Measurements from ENCODE around the gene R3HDM2. TPM values are rescaled to one million over a fixed set of nuclear protein-coding genes. Genes with fewer than 3 reads are reported as not detected.

Gene R3HDM2
- total RNA-seq, 1 experiment from 2014 or later: 34.7 TPM

- TF ChIP-seq ARID4B (CRISPR knock-in tag; IDR thresholded peaks at IDR 0.05; ENCODE audit: borderline replicate concordance) (no peak), PRRX2 (CRISPR knock-in tag; IDR thresholded peaks at IDR 0.05) (no peak), ZNF512 (CRISPR knock-in tag; IDR thresholded peaks at IDR 0.05; ENCODE audit: borderline replicate concordance) (no peak), NFE2L1 (CRISPR knock-in tag; IDR thresholded peaks at IDR 0.05) (no peak), NR1H2 (CRISPR knock-in tag; IDR thresholded peaks at IDR 0.05) (no peak), KAT7 (CRISPR knock-in tag; IDR thresholded peaks at IDR 0.05; ENCODE audit: borderline replicate concordance) (no peak), ZSCAN18 (CRISPR knock-in tag; IDR thresholded peaks at IDR 0.05) (no peak)
Observed at GRCh38 chr12:57223191-57224165, 207.4 kb downstream of the R3HDM2 start (continued).

- ATAC-seq: no peak
- Mint-ChIP-seq H3K27ac (no peak overlapping the region), H3K4me1 (peaks cover 57% of the 10 kb centered on the region), H3K27me3 (ENCODE audit: low read depth) (peaks cover 96% of the 10 kb centered on the region), H3K9me3 (no peaks in the 10 kb centered on the region), H3K36me3 (no peaks in the 10 kb centered on the region), H3K4me3 (no peak overlapping the region)
- ChIA-PET CTCF (interaction anchor here (0.6 to 10.4 kb wide), 5 partner anchors 7 to 238 kb away, joined by 3 to 660 read pairs (median 42); partner anchors contain the start of genes GLI1, NXPH4, SHMT2 and STAC3), POLR2A (interaction anchor here (0.7 to 7.6 kb wide), 2 partner anchors 8 to 17 kb away, joined by 4 to 97 read pairs; a partner anchor contains a TSS)
- no peak for DNase-seq (ENCODE audit: low spot score)
- no peak for TF ChIP-seq ZNF671 (CRISPR knock-in tag; IDR thresholded peaks at IDR 0.05)
- TF ChIP-seq SP1 (CRISPR knock-in tag; conservative IDR thresholded peaks at IDR 0.05): no peak
- no peak for TF ChIP-seq NR3C1 (CRISPR knock-in tag; conservative IDR thresholded peaks at IDR 0.05; ENCODE audit: low read depth)
- no peak for TF ChIP-seq TEAD1 (CRISPR knock-in tag; IDR thresholded peaks at IDR 0.05)
- TF ChIP-seq EMX1 (CRISPR knock-in tag; IDR thresholded peaks at IDR 0.05): no peak
- TF ChIP-seq ESRRA (CRISPR knock-in tag; IDR thresholded peaks at IDR 0.05; ENCODE audit: borderline replicate concordance): no peak
- TF ChIP-seq ERG (CRISPR knock-in tag; IDR thresholded peaks at IDR 0.05): no peak
- no peak for TF ChIP-seq NFE2L1 (CRISPR knock-in tag; IDR thresholded peaks at IDR 0.05)
- no peak for TF ChIP-seq ZNF423 (CRISPR knock-in tag; IDR thresholded peaks at IDR 0.05)
- TF ChIP-seq ZMAT4 (CRISPR knock-in tag; IDR thresholded peaks at IDR 0.05): no peak
- TF ChIP-seq ZBTB43 (CRISPR knock-in tag; IDR thresholded peaks at IDR 0.05): no peak
Observed at GRCh38 chr12:57222286-57223190, 208.3 kb downstream of the R3HDM2 start.

All from WTC11 (cell line).